Mesenchymal stem cell (in vitro differentiated cells and primary cell): Measurements from ENCODE around the gene STOML1.

Source experiments
- DNase-seq: peaks from one replicate; pipeline ENCODE4 v3.0.0-alpha.2; 2013
- H2AFZ ChIP-seq: one replicate; pipeline ENCODE4 v1.6.1; 2013; ENCODE audit warnings: low read depth, mild to moderate bottlenecking, control low read depth, inconsistent platforms, low read length, moderate library complexity
- H2AK5ac ChIP-seq: 2 replicates; pipeline ENCODE4 v1.6.1; 2013; ENCODE audit warnings: low read length, moderate library complexity, mild to moderate bottlenecking, inconsistent platforms; ENCODE audit not compliant: severe bottlenecking
- H2BK120ac ChIP-seq: one replicate; pipeline ENCODE4 v1.6.1; 2013; ENCODE audit warnings: low read depth, mild to moderate bottlenecking, inconsistent platforms, low read length, moderate library complexity
- H2BK12ac ChIP-seq, 2 experiments: one replicate each; pipeline ENCODE4 v1.6.1; 2013; ENCODE audit warnings: inconsistent platforms in 2 of 2, low read length in 2 of 2, mild to moderate bottlenecking in 2 of 2, moderate library complexity in 2 of 2, control low read depth in 1 of 2
- H2BK15ac ChIP-seq: one replicate; pipeline ENCODE4 v1.6.1; 2013; ENCODE audit warnings: mild to moderate bottlenecking, low read depth, inconsistent platforms; ENCODE audit not compliant: poor library complexity, severe bottlenecking
- H2BK5ac ChIP-seq: 2 replicates; pipeline ENCODE4 v1.6.1; 2013; ENCODE audit warnings: low read depth, mild to moderate bottlenecking, low read length, control low read depth, inconsistent platforms; ENCODE audit not compliant: poor library complexity, severe bottlenecking
- H3K14ac ChIP-seq, 2 experiments: one replicate each; pipeline ENCODE4 v1.6.1; 2013; ENCODE audit warnings: inconsistent platforms in 2 of 2, low read length in 2 of 2, control low read depth in 1 of 2, mild to moderate bottlenecking in 1 of 2, moderate library complexity in 1 of 2
- H3K18ac ChIP-seq, 2 experiments: one replicate each; pipeline ENCODE4 v1.6.1; 2013; ENCODE audit warnings: inconsistent platforms in 2 of 2, low read length in 2 of 2, control low read depth in 1 of 2, low read depth in 1 of 2, mild to moderate bottlenecking in 1 of 2
- H3K23ac ChIP-seq, 2 experiments: one replicate each; pipeline ENCODE4 v1.6.1; 2013; ENCODE audit warnings: inconsistent platforms in 2 of 2, low read length in 2 of 2, mild to moderate bottlenecking in 2 of 2, moderate library complexity in 2 of 2, control low read depth in 1 of 2
- H3K27ac ChIP-seq: 2 replicates; pipeline ENCODE4 v1.5.1; 2013; ENCODE audit warnings: mild to moderate bottlenecking, moderate library complexity, low read length, control low read depth, inconsistent platforms; ENCODE audit not compliant: poor library complexity, severe bottlenecking
- H3K27me3 ChIP-seq, 2 experiments: 2 replicates each; pipeline versions ENCODE4 v1.6.1 to v1.7.0; 2013; ENCODE audit warnings: low read length in 2 of 2, mild to moderate bottlenecking in 2 of 2, moderate library complexity in 2 of 2, control low read depth in 1 of 2, inconsistent platforms in 1 of 2; ENCODE audit not compliant: control insufficient read depth in 1 of 2, insufficient read depth in 1 of 2
- H3K36me3 ChIP-seq, 2 experiments: 2 replicates each; pipeline versions ENCODE4 v1.6.1 to v1.7.0; 2013; ENCODE audit warnings: low read length in 2 of 2, control low read depth in 1 of 2, inconsistent platforms in 1 of 2, low read depth in 1 of 2, mild to moderate bottlenecking in 1 of 2; ENCODE audit not compliant: insufficient read depth in 2 of 2, control insufficient read depth in 1 of 2
- H3K4ac ChIP-seq, 2 experiments: one replicate each; pipeline ENCODE4 v1.6.1; 2013; ENCODE audit warnings: inconsistent platforms in 2 of 2, low read length in 2 of 2, mild to moderate bottlenecking in 2 of 2, moderate library complexity in 2 of 2, control low read depth in 1 of 2, low read depth in 1 of 2
- H3K4me1 ChIP-seq: 2 replicates; pipeline ENCODE4 v1.6.1; 2013; ENCODE audit warnings: low read depth, low read length, control low read depth; ENCODE audit not compliant: control insufficient read depth, insufficient read depth
- H3K4me2 ChIP-seq: 2 replicates; pipeline ENCODE4 v1.6.1; 2013; ENCODE audit warnings: low read length, mild to moderate bottlenecking, inconsistent platforms; ENCODE audit not compliant: poor library complexity, severe bottlenecking
- H3K4me3 ChIP-seq, 2 experiments: 2 replicates each; pipeline versions ENCODE4 v1.5.1 to v1.7.0; 2013; ENCODE audit warnings: low read length in 2 of 2, mild to moderate bottlenecking in 2 of 2, control low read depth in 1 of 2, low read depth in 1 of 2; ENCODE audit not compliant: insufficient read depth in 1 of 2
- H3K79me1 ChIP-seq: replicated peaks from 2 replicates; pipeline ENCODE4 v1.6.1; 2013; ENCODE audit warnings: mild to moderate bottlenecking, control low read depth, low read length, inconsistent platforms; ENCODE audit not compliant: poor library complexity, severe bottlenecking
- H3K9ac ChIP-seq: 2 replicates; pipeline ENCODE4 v1.7.0; 2013; ENCODE audit warnings: mild to moderate bottlenecking, low read length, moderate library complexity
- H3K9me3 ChIP-seq: 2 replicates; pipeline ENCODE4 v1.7.0; 2013; ENCODE audit warnings: mild to moderate bottlenecking, low read length; ENCODE audit not compliant: control insufficient read depth
- H4K8ac ChIP-seq: one replicate; pipeline ENCODE4 v1.6.1; 2013; ENCODE audit warnings: inconsistent platforms, mild to moderate bottlenecking, low read length, moderate library complexity
- H4K91ac ChIP-seq: one replicate; pipeline ENCODE4 v1.6.1; 2013; ENCODE audit warnings: mild to moderate bottlenecking, low read length, inconsistent platforms
- WGBS: methylation state at CpG from one replicate; pipeline ENCODE4 v1.1.7; 2013; ENCODE audit warnings: mixed read lengths; 5-methylcytosine and 5-hydroxymethylcytosine counted together

The STOML1 gene

GRCh38 chr15:73989001-73989798 lies 2.9 kb downstream of the STOML1 start:
- Histone ChIP-seq H3K23ac (peak overlapping the region in 1 of 2 experiments; percentile 0), H3K79me1 (peaks cover 20% of the 10 kb centered on the region), H2BK12ac (peak overlapping the region; percentile 81 to 95), H3K4me3 (peak overlapping the region in 1 of 2 experiments; percentile 5), H3K4me2 (no peak overlapping the region), H3K9ac (peak overlapping the region; percentile 45), H3K18ac (peak overlapping the region; percentile 58 to 64), H3K4ac (peak overlapping the region; percentile 72 to 88), H3K36me3 (peaks cover 17 to 25% of the 10 kb centered on the region in 2 experiments), H4K8ac (peak overlapping the region; percentile 33), H3K27ac (peak overlapping the region; percentile 99), H2BK120ac (peak overlapping the region; percentile 29), H3K9me3 (no peaks in the 10 kb centered on the region), H2BK5ac (peak overlapping the region; percentile 79), H4K91ac (peak overlapping the region; percentile 90), H2BK15ac (peak overlapping the region; percentile 85), H3K27me3 (no peaks in the 10 kb centered on the region), H3K14ac (peak overlapping the region in 1 of 2 experiments; percentile 66), H2AFZ (no peak overlapping the region), H3K4me1 (peaks cover 72% of the 10 kb centered on the region), H2AK5ac (peak overlapping the region; percentile 93)
- 68% methylated on average over 9 of the region's 9 CpGs for WGBS
- peak; percentile 92 for DNase-seq

GRCh38 chr15:73988445-73988969 lies 3.6 kb downstream of the STOML1 start:
- DNase-seq = no peak
- H3K4me1 ChIP-seq = peaks cover 72% of the 10 kb centered on the region
- no peaks in the 10 kb centered on the region for H3K9me3 ChIP-seq
- H3K27me3 ChIP-seq = no peaks in the 10 kb centered on the region
- H3K14ac ChIP-seq = peak overlapping the region in 1 of 2 experiments; percentile 57
- H2BK12ac ChIP-seq = peak overlapping the region; percentile 81 to 95
- no peak overlapping the region for H3K4me2 ChIP-seq
- WGBS = 98% methylated on average over 13 of the region's 13 CpGs
- H4K8ac ChIP-seq = peak overlapping the region; percentile 33
- peak overlapping the region; percentile 63 to 73 for H3K18ac ChIP-seq
- H2BK5ac ChIP-seq = peak overlapping the region; percentile 79
- peak overlapping the region; percentile 29 for H2BK120ac ChIP-seq
- peaks cover 19% of the 10 kb centered on the region for H3K79me1 ChIP-seq
- no peak overlapping the region for H3K4me3 ChIP-seq
- peak overlapping the region; percentile 99 for H3K27ac ChIP-seq
- H3K36me3 ChIP-seq = peaks cover 21 to 29% of the 10 kb centered on the region in 2 experiments
- peak overlapping the region; percentile 85 for H2BK15ac ChIP-seq
- no peak overlapping the region for H2AFZ ChIP-seq
- peak overlapping the region; percentile 21 to 88 for H3K4ac ChIP-seq
- H3K9ac ChIP-seq = peak overlapping the region; percentile 45
- H2AK5ac ChIP-seq = peak overlapping the region; percentile 90
- no peak overlapping the region for H3K23ac ChIP-seq
- H4K91ac ChIP-seq = peak overlapping the region; percentile 90

- peak overlapping the region; percentile 29 for H2BK120ac ChIP-seq
- no peak overlapping the region for H3K4me2 ChIP-seq
- peaks cover 74% of the 10 kb centered on the region for H3K4me1 ChIP-seq
- H2BK5ac ChIP-seq = peak overlapping the region; percentile 79
- H2BK15ac ChIP-seq = peak overlapping the region; percentile 73
- H3K14ac ChIP-seq = no peak overlapping the region
- H3K27ac ChIP-seq = peak overlapping the region; percentile 99
- peak overlapping the region; percentile 90 for H2AK5ac ChIP-seq
- peaks cover 17% of the 10 kb centered on the region for H3K79me1 ChIP-seq
- H4K8ac ChIP-seq = peak overlapping the region; percentile 47
- H3K18ac ChIP-seq = peak overlapping the region; percentile 63 to 73
- no peak overlapping the region for H3K9ac ChIP-seq
- peak overlapping the region in 1 of 2 experiments; percentile 62 for H3K4ac ChIP-seq
- H4K91ac ChIP-seq = peak overlapping the region; percentile 90
- no peaks in the 10 kb centered on the region for H3K9me3 ChIP-seq
- no peak overlapping the region for H3K23ac ChIP-seq
- H3K4me3 ChIP-seq = no peak overlapping the region
- 76% methylated on average over 9 of the region's 9 CpGs for WGBS
- no peak overlapping the region for H2AFZ ChIP-seq
- no peaks in the 10 kb centered on the region for H3K27me3 ChIP-seq
- no peak for DNase-seq
- peaks cover 21 to 31% of the 10 kb centered on the region in 2 experiments for H3K36me3 ChIP-seq
- H2BK12ac ChIP-seq = peak overlapping the region; percentile 81 to 95
Observed at GRCh38 chr15:73987681-73988444, 4.2 kb downstream of the STOML1 start.
